ACHN (cell line): ENCODE results near the gene ANXA2R.
"Not testable (repeated sequence)": the region's sequence is repeated elsewhere in the genome, so short reads cannot be mapped to it uniquely, and the experiment has no call there.

ENCODE experiments used
- DNase-seq: peaks from one replicate; pipeline ENCODE4 v3.0.0-alpha.2; 2015
- in situ Hi-C: cut with HindIII; loops from 2 replicates; pipeline ENCODE4 v1.10.0; 2017; ENCODE audit warnings: low sequenced_read_pairs, low pct_ligation_motif_present, low pct_unique_long_range_greater_than_20kb

Gene ANXA2R

GRCh38 chr5:43063721-43064171 lies 23.6 kb upstream of the ANXA2R start:
- in situ Hi-C loops = no loop called here

GRCh38 chr5:43061352-43062075 lies 21.4 kb upstream of the ANXA2R start:
- DNase-seq = peak; percentile 3
- in situ Hi-C loops = no loop called here

More at GRCh38 chr5:43063721-43064171, 23.6 kb upstream of the ANXA2R start:
- peak; percentile 74 for DNase-seq

GRCh38 chr5:43060020-43060419 lies 19.9 kb upstream of the ANXA2R start:
- in situ Hi-C loops, DNase-seq: not testable (repeated sequence)

GRCh38 chr5:43055098-43055497 lies 15.0 kb upstream of the ANXA2R start:
- DNase-seq, in situ Hi-C loops: not testable (repeated sequence)

- in situ Hi-C loops = no loop called here
- DNase-seq = no peak
Observed at GRCh38 chr5:43051684-43052083, 11.6 kb upstream of the ANXA2R start.

- in situ Hi-C loops = no loop called here
Observed at GRCh38 chr5:43050384-43050783, 10.3 kb upstream of the ANXA2R start.

GRCh38 chr5:43049236-43049635 lies 9.1 kb upstream of the ANXA2R start:
- in situ Hi-C loops = no loop called here
- no peak for DNase-seq

More at GRCh38 chr5:43050384-43050783, 10.3 kb upstream of the ANXA2R start:
- no peak for DNase-seq

- no peak for DNase-seq
- in situ Hi-C loops = no loop called here
Observed at GRCh38 chr5:43046474-43046873, 6.4 kb upstream of the ANXA2R start.

GRCh38 chr5:43045236-43045635 lies 5.1 kb upstream of the ANXA2R start:
- no peak for DNase-seq
- in situ Hi-C loops = no loop called here

GRCh38 chr5:43044181-43044914 lies 4.2 kb upstream of the ANXA2R start:
- in situ Hi-C loops = no loop called here
- DNase-seq = no peak

- in situ Hi-C loops = no loop called here
- DNase-seq = no peak
Observed at GRCh38 chr5:43043400-43043756, 3.3 kb upstream of the ANXA2R start.

GRCh38 chr5:43042626-43043399 lies 2.7 kb upstream of the ANXA2R start:
- in situ Hi-C loops = no loop called here
- DNase-seq = peak; percentile 71

GRCh38 chr5:43042176-43042625 lies 2.1 kb upstream of the ANXA2R start:
- DNase-seq = peak; percentile 70
- in situ Hi-C loops = no loop called here

- in situ Hi-C loops = no loop called here
- peak; percentile 70 for DNase-seq
Observed at GRCh38 chr5:43041669-43042175, 1.6 kb upstream of the ANXA2R start.

GRCh38 chr5:43041110-43041668 lies 1.1 kb upstream of the ANXA2R start:
- peak; percentile 63 for DNase-seq
- in situ Hi-C loops = no loop called here

GRCh38 chr5:43039471-43040286 lies 440 bp downstream of the ANXA2R start:
- in situ Hi-C loops = no loop called here

GRCh38 chr5:43039152-43039470 lies 1.0 kb downstream of the ANXA2R start:
- in situ Hi-C loops = no loop called here
- no peak for DNase-seq

More at GRCh38 chr5:43039471-43040286, 440 bp downstream of the ANXA2R start:
- no peak for DNase-seq

GRCh38 chr5:43038496-43038989 lies 1.6 kb downstream of the ANXA2R start:
- no peak for DNase-seq
- in situ Hi-C loops = no loop called here
